WTC11 (cell line): ENCODE results near the gene DOK7.

Source experiments
- CREM ChIP-seq: sonication (generic); formaldehyde crosslinking; IDR thresholded peaks from 2 replicates; pipeline ENCODE4 v1.8.1; 2022; ENCODE audit warnings: mild to moderate bottlenecking, missing genetic modification reagents, moderate library complexity
- ESRRA ChIP-seq: sonication (generic); formaldehyde crosslinking; IDR thresholded peaks from 2 replicates; pipeline ENCODE4 v1.8.1; 2022; ENCODE audit warnings: mild to moderate bottlenecking, missing genetic modification reagents, borderline replicate concordance
- NR2C2 ChIP-seq: sonication (generic); formaldehyde crosslinking; IDR thresholded peaks from 2 replicates; pipeline ENCODE4 v1.8.0; 2022; ENCODE audit warnings: mild to moderate bottlenecking, missing genetic modification reagents
- ZBTB21 ChIP-seq: sonication (generic); formaldehyde crosslinking; IDR thresholded peaks from 2 replicates; pipeline ENCODE4 v1.8.1; 2023; ENCODE audit warnings: mild to moderate bottlenecking, missing genetic modification reagents, borderline replicate concordance
- ZNF317 ChIP-seq: sonication (generic); formaldehyde crosslinking; IDR thresholded peaks from 2 replicates; pipeline ENCODE4 v1.8.1; 2023; ENCODE audit warnings: low read depth, mild to moderate bottlenecking, moderate library complexity, missing genetic modification reagents, borderline replicate concordance
- TF ChIP-seq, protein P1 (sequence below): fragments of 200-600 bp; IDR thresholded peaks from 2 replicates; pipeline ENCODE4 v1.8.0; 2022; ENCODE audit warnings: antibody characterized with exemption
- TF ChIP-seq, protein P2 (sequence below): sonication (generic); formaldehyde crosslinking; IDR thresholded peaks from 2 replicates; pipeline ENCODE4 v1.8.0; 2022; ENCODE audit warnings: mild to moderate bottlenecking, missing genetic modification reagents
- TF ChIP-seq, protein P3 (sequence below): sonication (generic); formaldehyde crosslinking; IDR thresholded peaks from 2 replicates; pipeline ENCODE4 v1.8.0; 2022; ENCODE audit warnings: mild to moderate bottlenecking, missing genetic modification reagents

DNA sequence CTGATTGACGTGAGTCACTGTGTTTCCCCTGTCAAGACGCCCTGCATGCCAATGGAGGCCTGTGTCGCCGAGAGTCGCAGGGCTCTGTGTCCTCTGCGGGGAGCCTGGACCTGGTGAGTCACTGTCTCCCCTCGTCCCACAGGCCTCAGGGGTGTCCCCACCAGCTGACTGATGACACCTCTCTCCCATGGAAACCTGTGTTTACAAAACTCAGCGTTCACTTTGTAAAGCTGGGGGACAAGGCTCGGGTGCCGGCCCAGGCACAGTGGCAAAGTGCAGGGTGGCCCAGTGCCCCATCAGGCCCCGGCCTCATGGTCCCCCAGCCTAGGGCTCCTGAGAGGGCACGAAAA lies 42.5 kb upstream of the DOK7 start:
- TF ChIP-seq ESRRA (CRISPR knock-in tag) (no peak), NR2C2 (CRISPR knock-in tag) (no peak), ZNF317 (CRISPR knock-in tag) (no peak), ZBTB21 (CRISPR knock-in tag) (no peak), CREM (CRISPR knock-in tag) (no peak)
- TF ChIP-seq, protein P1, sequence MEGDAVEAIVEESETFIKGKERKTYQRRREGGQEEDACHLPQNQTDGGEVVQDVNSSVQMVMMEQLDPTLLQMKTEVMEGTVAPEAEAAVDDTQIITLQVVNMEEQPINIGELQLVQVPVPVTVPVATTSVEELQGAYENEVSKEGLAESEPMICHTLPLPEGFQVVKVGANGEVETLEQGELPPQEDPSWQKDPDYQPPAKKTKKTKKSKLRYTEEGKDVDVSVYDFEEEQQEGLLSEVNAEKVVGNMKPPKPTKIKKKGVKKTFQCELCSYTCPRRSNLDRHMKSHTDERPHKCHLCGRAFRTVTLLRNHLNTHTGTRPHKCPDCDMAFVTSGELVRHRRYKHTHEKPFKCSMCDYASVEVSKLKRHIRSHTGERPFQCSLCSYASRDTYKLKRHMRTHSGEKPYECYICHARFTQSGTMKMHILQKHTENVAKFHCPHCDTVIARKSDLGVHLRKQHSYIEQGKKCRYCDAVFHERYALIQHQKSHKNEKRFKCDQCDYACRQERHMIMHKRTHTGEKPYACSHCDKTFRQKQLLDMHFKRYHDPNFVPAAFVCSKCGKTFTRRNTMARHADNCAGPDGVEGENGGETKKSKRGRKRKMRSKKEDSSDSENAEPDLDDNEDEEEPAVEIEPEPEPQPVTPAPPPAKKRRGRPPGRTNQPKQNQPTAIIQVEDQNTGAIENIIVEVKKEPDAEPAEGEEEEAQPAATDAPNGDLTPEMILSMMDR: no peak
- TF ChIP-seq, protein P2, sequence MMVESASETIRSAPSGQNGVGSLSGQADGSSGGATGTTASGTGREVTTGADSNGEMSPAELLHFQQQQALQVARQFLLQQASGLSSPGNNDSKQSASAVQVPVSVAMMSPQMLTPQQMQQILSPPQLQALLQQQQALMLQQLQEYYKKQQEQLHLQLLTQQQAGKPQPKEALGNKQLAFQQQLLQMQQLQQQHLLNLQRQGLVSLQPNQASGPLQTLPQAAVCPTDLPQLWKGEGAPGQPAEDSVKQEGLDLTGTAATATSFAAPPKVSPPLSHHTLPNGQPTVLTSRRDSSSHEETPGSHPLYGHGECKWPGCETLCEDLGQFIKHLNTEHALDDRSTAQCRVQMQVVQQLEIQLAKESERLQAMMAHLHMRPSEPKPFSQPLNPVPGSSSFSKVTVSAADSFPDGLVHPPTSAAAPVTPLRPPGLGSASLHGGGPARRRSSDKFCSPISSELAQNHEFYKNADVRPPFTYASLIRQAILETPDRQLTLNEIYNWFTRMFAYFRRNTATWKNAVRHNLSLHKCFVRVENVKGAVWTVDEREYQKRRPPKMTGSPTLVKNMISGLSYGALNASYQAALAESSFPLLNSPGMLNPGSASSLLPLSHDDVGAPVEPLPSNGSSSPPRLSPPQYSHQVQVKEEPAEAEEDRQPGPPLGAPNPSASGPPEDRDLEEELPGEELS: no peak
- TF ChIP-seq, protein P3, sequence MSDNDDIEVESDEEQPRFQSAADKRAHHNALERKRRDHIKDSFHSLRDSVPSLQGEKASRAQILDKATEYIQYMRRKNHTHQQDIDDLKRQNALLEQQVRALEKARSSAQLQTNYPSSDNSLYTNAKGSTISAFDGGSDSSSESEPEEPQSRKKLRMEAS (CRISPR knock-in tag): no peak
